Hepatocyte (in vitro differentiated cells): ENCODE measurements around the gene ADGRA1. TPM values are rescaled to one million over a fixed set of nuclear protein-coding genes. Genes with fewer than 3 reads are reported as not detected.

ENCODE experiments used
- DNase-seq: peaks from one replicate; pipeline ENCODE4 v3.0.0-alpha.2; 2016; ENCODE audit warnings: low spot score
- H2AFZ ChIP-seq: fragments of 200-600 bp; sonication (generic); 2 replicates; pipeline ENCODE4 v1.6.0; 2016; ENCODE audit warnings: antibody characterized with exemption, mild to moderate bottlenecking
- H3K27ac ChIP-seq: fragments of 200-600 bp; sonication (generic); 2 replicates; pipeline ENCODE4 v1.5.1; 2016; ENCODE audit warnings: mild to moderate bottlenecking
- H3K27me3 ChIP-seq: fragments of 200-600 bp; sonication (generic); 2 replicates; pipeline ENCODE4 v1.6.1; 2016
- H3K36me3 ChIP-seq: fragments of 200-600 bp; sonication (generic); replicated peaks from 2 replicates; pipeline ENCODE4 v1.5.1; 2016; ENCODE audit warnings: low read depth; ENCODE audit not compliant: insufficient read depth
- H3K4me1 ChIP-seq: fragments of 200-600 bp; sonication (generic); 2 replicates; pipeline ENCODE4 v1.5.1; 2016; ENCODE audit warnings: mild to moderate bottlenecking, moderate library complexity; ENCODE audit not compliant: insufficient read depth
- H3K4me2 ChIP-seq: fragments of 200-600 bp; sonication (generic); 2 replicates; pipeline ENCODE4 v1.6.0; 2016
- H3K4me3 ChIP-seq: fragments of 200-600 bp; sonication (generic); 2 replicates; pipeline ENCODE4 v1.5.1; 2016; ENCODE audit warnings: mild to moderate bottlenecking
- H3K79me2 ChIP-seq: fragments of 200-600 bp; sonication (generic); 2 replicates; pipeline ENCODE4 v1.6.0; 2017; ENCODE audit warnings: mild to moderate bottlenecking
- H3K9me2 ChIP-seq: fragments of 200-600 bp; sonication (generic); replicated peaks from 2 replicates; pipeline ENCODE4 v1.6.0; 2017; ENCODE audit warnings: mild to moderate bottlenecking; ENCODE audit not compliant: insufficient read depth
- H3K9me3 ChIP-seq: fragments of 200-600 bp; sonication (generic); 2 replicates; pipeline ENCODE4 v1.5.1; 2016; ENCODE audit warnings: low read depth, mild to moderate bottlenecking
- H4K20me1 ChIP-seq: fragments of 200-600 bp; sonication (generic); 2 replicates; pipeline ENCODE4 v1.6.0; 2016; ENCODE audit warnings: mild to moderate bottlenecking; ENCODE audit not compliant: insufficient read depth, poor library complexity, severe bottlenecking
- CTCF ChIP-seq: fragments of 200-600 bp; sonication (generic); IDR thresholded peaks from 2 replicates; pipeline ENCODE4 v1.5.1; 2016; ENCODE audit warnings: antibody characterized with exemption, mild to moderate bottlenecking; ENCODE audit not compliant: poor library complexity
- EZH2 ChIP-seq: fragments of 200-600 bp; sonication (generic); IDR thresholded peaks from 2 replicates; pipeline ENCODE4 v1.6.1; 2016; ENCODE audit warnings: antibody characterized with exemption, mild to moderate bottlenecking, borderline replicate concordance
- EZH2phosphoT487 ChIP-seq: fragments of 200-600 bp; sonication (generic); IDR thresholded peaks from one replicate; pipeline ENCODE4 v1.6.1; 2018; ENCODE audit warnings: antibody characterized with exemption, mild to moderate bottlenecking, low read depth, moderate library complexity; ENCODE audit not compliant: unreplicated experiment, severe bottlenecking
- WGBS: methylation state at CpG from one replicate; pipeline ENCODE4 v1.1.6; 2016; ENCODE audit warnings: low lambda C conversion rate; ENCODE audit errors: missing lambda C conversion rate; 5-methylcytosine and 5-hydroxymethylcytosine counted together
- polyA plus RNA-seq: library from polyadenylated mRNA; unstranded; fragments of >200 nt; fragmentation: Nextera tagmentation; extraction: Ambion mirVana; gene quantifications from 2 replicates; pipeline ENCODE4 v1.2.1, GENCODE V29; 2016
- total RNA-seq: library from RNA; depleted of rRNA; stranded (reverse); fragments of >200 nt; gene quantifications from 2 replicates; pipeline ENCODE4 v1.2.3, GENCODE V29; 2014

Gene ADGRA1
- total and polyA plus RNA-seq, 2 experiments from 2014 or later: 0.47 TPM; not detected in 1

GRCh38 chr10:133058331-133059092 lies 29.2 kb upstream of the ADGRA1 start:
- no peaks in the 10 kb centered on the region for H3K9me3 ChIP-seq
- H3K4me2 ChIP-seq: no peak overlapping the region
- DNase-seq: no peak
- H2AFZ ChIP-seq: no peak overlapping the region
- TF ChIP-seq EZH2: no peak
- no peak for TF ChIP-seq EZH2phosphoT487
- no peak for TF ChIP-seq CTCF
- no peak overlapping the region for H3K27ac ChIP-seq
- no peaks in the 10 kb centered on the region for H3K9me2 ChIP-seq
- H3K4me1 ChIP-seq: no peaks in the 10 kb centered on the region
- no peaks in the 10 kb centered on the region for H3K36me3 ChIP-seq
- no peaks in the 10 kb centered on the region for H3K79me2 ChIP-seq
- H3K27me3 ChIP-seq: no peaks in the 10 kb centered on the region
- H3K4me3 ChIP-seq: no peak overlapping the region
- H4K20me1 ChIP-seq: no peaks in the 10 kb centered on the region
- WGBS: 66% methylated on average over 12 of the region's 13 CpGs

- Histone ChIP-seq H3K9me2 (no peaks in the 10 kb centered on the region), H2AFZ (no peak overlapping the region), H3K27ac (no peak overlapping the region), H3K4me2 (no peak overlapping the region), H3K9me3 (no peaks in the 10 kb centered on the region), H3K4me3 (no peak overlapping the region), H3K79me2 (no peaks in the 10 kb centered on the region), H3K4me1 (no peaks in the 10 kb centered on the region), H3K27me3 (no peaks in the 10 kb centered on the region), H3K36me3 (no peaks in the 10 kb centered on the region), H4K20me1 (no peaks in the 10 kb centered on the region)
- DNase-seq: no peak
- TF ChIP-seq EZH2phosphoT487: no peak
- TF ChIP-seq CTCF: no peak
- TF ChIP-seq EZH2: no peak
- WGBS: 91% methylated on average over 7 of the region's 7 CpGs
Observed at GRCh38 chr10:133059093-133059470, 28.6 kb upstream of the ADGRA1 start.

- no peaks in the 10 kb centered on the region for H4K20me1 ChIP-seq
- no peaks in the 10 kb centered on the region for H3K36me3 ChIP-seq
- no peaks in the 10 kb centered on the region for H3K79me2 ChIP-seq
- no peak overlapping the region for H2AFZ ChIP-seq
- H3K27me3 ChIP-seq: no peaks in the 10 kb centered on the region
- H3K4me2 ChIP-seq: no peak overlapping the region
- H3K9me3 ChIP-seq: no peaks in the 10 kb centered on the region
- no peak overlapping the region for H3K27ac ChIP-seq
- no peaks in the 10 kb centered on the region for H3K9me2 ChIP-seq
- TF ChIP-seq EZH2phosphoT487 (no peak), EZH2 (no peak), CTCF (no peak)
- WGBS: 77% methylated on average over 8 of the region's 9 CpGs
- H3K4me3 ChIP-seq: no peak overlapping the region
- DNase-seq: no peak
- H3K4me1 ChIP-seq: no peaks in the 10 kb centered on the region
Observed at GRCh38 chr10:133059571-133059970, 28.2 kb upstream of the ADGRA1 start.
